ENCODE results near the gene NCBP1.
A peak's percentile ranks its signal among the peaks of the same experiment; 100 is the strongest.

The NCBP1 gene

GRCh38 chr9:97625620-97626019 lies 8.0 kb upstream of the NCBP1 start:
- DNase-seq: no peak

GRCh38 chr9:97627624-97628023 lies 6.0 kb upstream of the NCBP1 start:
- no peak for DNase-seq

- no peak for DNase-seq
These were observed 5.0 kb upstream of the NCBP1 start for GRCh38 chr9:97628668-97629067.

GRCh38 chr9:97629156-97629555 lies 4.5 kb upstream of the NCBP1 start:
- no peak for DNase-seq

- no peak for DNase-seq
These were observed 3.0 kb upstream of the NCBP1 start for GRCh38 chr9:97630591-97630990.

GRCh38 chr9:97632248-97632984 lies 1.2 kb upstream of the NCBP1 start:
- no peak for DNase-seq

GRCh38 chr9:97633859-97634490 lies 354 bp downstream of the NCBP1 start:
- peak in 1 of 2 experiments; percentile 68 for DNase-seq

- DNase-seq: no peak
These were observed 1.4 kb downstream of the NCBP1 start for GRCh38 chr9:97635026-97635425.

GRCh38 chr9:97636903-97637302 lies 3.3 kb downstream of the NCBP1 start:
- no peak for DNase-seq

- no peak for DNase-seq
These were observed 5.0 kb downstream of the NCBP1 start for GRCh38 chr9:97638666-97639065.

GRCh38 chr9:97640325-97640724 lies 6.7 kb downstream of the NCBP1 start:
- DNase-seq: no peak

- no peak for DNase-seq
These were observed 12.1 kb downstream of the NCBP1 start for GRCh38 chr9:97645720-97646119.

- no peak for DNase-seq
These were observed 14.4 kb downstream of the NCBP1 start for GRCh38 chr9:97647996-97648395.

GRCh38 chr9:97651646-97652045 lies 18.0 kb downstream of the NCBP1 start:
- DNase-seq: no peak

GRCh38 chr9:97658707-97659106 lies 25.1 kb downstream of the NCBP1 start:
- DNase-seq: no peak

GRCh38 chr9:97659771-97660170 lies 26.1 kb downstream of the NCBP1 start:
- no peak for DNase-seq

- DNase-seq: no peak
These were observed 26.7 kb downstream of the NCBP1 start for GRCh38 chr9:97660340-97660739.

- DNase-seq: no peak
These were observed 27.2 kb downstream of the NCBP1 start for GRCh38 chr9:97660847-97661246.

GRCh38 chr9:97665742-97666141 lies 32.1 kb downstream of the NCBP1 start:
- no peak for DNase-seq

- DNase-seq: no peak
These were observed 33.5 kb downstream of the NCBP1 start for GRCh38 chr9:97666907-97667686.

GRCh38 chr9:97668485-97668884 lies 34.9 kb downstream of the NCBP1 start:
- DNase-seq: no peak

- DNase-seq: no peak
These were observed 37.0 kb downstream of the NCBP1 start for GRCh38 chr9:97670586-97670985.

GRCh38 chr9:97672403-97672802 lies 38.8 kb downstream of the NCBP1 start:
- DNase-seq: no peak

- no peak for DNase-seq
These were observed 40.3 kb downstream of the NCBP1 start for GRCh38 chr9:97673922-97674321.
